ENCODE results near the gene SNX3.
A peak's percentile ranks its signal among the peaks of the same experiment; 100 is the strongest.
"Not testable (repeated sequence)": the region's sequence is repeated elsewhere in the genome, so short reads cannot be mapped to it uniquely, and the experiment has no call there.

The SNX3 gene

DNA sequence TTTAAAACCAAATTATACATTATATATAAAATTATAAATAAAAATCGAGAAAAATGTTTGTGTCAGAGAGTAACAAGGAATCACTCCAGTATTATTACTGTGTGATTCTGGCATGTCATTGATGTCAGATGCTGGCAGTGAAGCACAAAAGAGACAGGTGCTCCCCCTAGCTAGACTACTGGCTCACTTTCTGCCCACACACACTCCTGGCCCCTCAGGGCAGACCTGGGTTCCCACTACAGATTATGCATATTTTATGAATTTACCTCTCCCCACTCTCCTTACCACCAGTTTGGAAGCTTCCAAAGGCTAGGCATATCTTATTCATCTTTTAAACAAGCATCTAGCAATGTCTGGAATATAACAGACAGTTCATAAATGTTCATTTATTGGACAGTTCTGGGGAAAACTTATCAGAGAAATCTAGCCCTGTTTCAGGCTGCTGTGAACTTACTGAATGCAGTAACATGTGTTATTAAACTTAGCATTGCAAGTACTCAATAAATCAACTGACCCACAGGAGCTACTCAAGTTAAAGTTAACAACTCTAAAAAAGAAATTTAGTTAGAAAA is 12.8 kb downstream of the SNX3 start:
- Histone ChIP-seq H2BK12ac (ENCODE audit: low read length) (no peak overlapping the region), H3K79me1 (ENCODE audit: low read length) (peaks cover 5% of the 10 kb centered on the region), H3K27me3 (ENCODE audit: insufficient read depth, low read length) (no peaks in the 10 kb centered on the region), H3K4me1 (ENCODE audit: control insufficient read depth in 1 of 2, insufficient read depth in 2 of 2, low read length in 2 of 2) (peaks cover 5 to 8% of the 10 kb centered on the region in 2 experiments), H2AK5ac (ENCODE audit: low read length) (no peak overlapping the region), H3K4ac (ENCODE audit: low read depth, low read length) (no peak overlapping the region), H2BK120ac (ENCODE audit: insufficient read depth, low read length, poor library complexity) (no peak overlapping the region), H3K9me3 (ENCODE audit: insufficient read depth, low read depth, low read length) (no peaks in the 10 kb centered on the region), H2BK5ac (ENCODE audit: low read depth, low read length, poor library complexity) (no peak overlapping the region), H3K9ac (ENCODE audit: low read length) (no peak overlapping the region), H3K18ac (ENCODE audit: low read length) (no peak overlapping the region), H3K4me2 (ENCODE audit: low read length) (no peak overlapping the region), H4K91ac (ENCODE audit: low read depth, low read length) (no peak overlapping the region), H3K4me3 (ENCODE audit: low read depth, low read length) (no peak overlapping the region), H3K14ac (ENCODE audit: low read length) (no peak overlapping the region), H3K23ac (ENCODE audit: low read length) (no peak overlapping the region), H4K8ac (ENCODE audit: low read depth, low read length) (no peak overlapping the region), H3K36me3 (ENCODE audit: control insufficient read depth in 1 of 2, insufficient read depth in 2 of 2, low read length in 2 of 2) (peaks cover 4 to 6% of the 10 kb centered on the region in 2 experiments), H3K79me2 (ENCODE audit: control insufficient read depth, insufficient read depth, low read length, poor library complexity) (peaks cover 3% of the 10 kb centered on the region), H2AFZ (ENCODE audit: insufficient read depth, low read length, poor library complexity) (no peak overlapping the region), H4K12ac (ENCODE audit: low read depth, low read length) (no peak overlapping the region), H3K27ac (ENCODE audit: low read depth, low read length) (no peak overlapping the region)
- peak; percentile 87 for DNase-seq
- no CpG with 5 or more reads among the region's 1 CpG for WGBS (ENCODE audit: extremely low coverage, insufficient coverage, insufficient read length)

DNA sequence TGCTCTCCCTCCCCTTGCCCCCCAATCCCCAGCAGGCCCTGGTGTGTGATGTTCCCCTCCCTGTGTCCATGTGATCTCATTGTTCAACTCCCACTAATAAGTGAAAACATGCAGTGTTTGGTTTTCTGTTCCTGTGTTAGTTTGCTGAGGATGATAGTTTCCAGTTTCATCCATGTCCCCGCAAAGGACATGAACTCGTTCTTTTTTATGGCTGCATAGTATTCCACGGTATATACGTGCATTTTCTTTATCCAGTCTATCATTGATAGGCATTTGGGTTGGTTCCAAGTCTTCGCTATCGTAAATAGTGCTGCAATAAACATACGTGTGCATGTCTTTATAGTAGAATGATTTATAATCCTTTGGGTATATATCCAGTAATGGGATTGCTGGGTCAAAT is 15.7 kb downstream of the SNX3 start:
- H3K14ac ChIP-seq (ENCODE audit: low read length); H2AK5ac ChIP-seq (ENCODE audit: low read length); H4K8ac ChIP-seq (ENCODE audit: low read depth, low read length); H3K79me1 ChIP-seq (ENCODE audit: low read length); H2BK120ac ChIP-seq (ENCODE audit: insufficient read depth, low read length, poor library complexity); H4K12ac ChIP-seq (ENCODE audit: low read depth, low read length); H2AFZ ChIP-seq (ENCODE audit: insufficient read depth, low read length, poor library complexity); H3K27me3 ChIP-seq (ENCODE audit: insufficient read depth, low read length); H3K4me3 ChIP-seq (ENCODE audit: low read depth, low read length); H2BK5ac ChIP-seq (ENCODE audit: low read depth, low read length, poor library complexity); H4K91ac ChIP-seq (ENCODE audit: low read depth, low read length); H3K79me2 ChIP-seq (ENCODE audit: control insufficient read depth, insufficient read depth, low read length, poor library complexity); H3K9ac ChIP-seq (ENCODE audit: low read length); DNase-seq; H3K9me3 ChIP-seq (ENCODE audit: insufficient read depth, low read depth, low read length); H2BK12ac ChIP-seq (ENCODE audit: low read length); H3K4ac ChIP-seq (ENCODE audit: low read depth, low read length); H3K36me3 ChIP-seq (ENCODE audit: control insufficient read depth in 1 of 2, insufficient read depth in 2 of 2, low read length in 2 of 2); H3K27ac ChIP-seq (ENCODE audit: low read depth, low read length); H3K4me1 ChIP-seq (ENCODE audit: control insufficient read depth in 1 of 2, insufficient read depth in 2 of 2, low read length in 2 of 2); H3K18ac ChIP-seq (ENCODE audit: low read length); H3K4me2 ChIP-seq (ENCODE audit: low read length); H3K23ac ChIP-seq (ENCODE audit: low read length): not testable (repeated sequence)
- no CpG with 5 or more reads among the region's 7 CpGs for WGBS (ENCODE audit: extremely low coverage, insufficient coverage, insufficient read length)

GRCh38 chr6:108243836-108244235 is 17.0 kb downstream of the SNX3 start:
- Histone ChIP-seq H3K27me3 (ENCODE audit: insufficient read depth, low read length) (no peaks in the 10 kb centered on the region), H2BK5ac (ENCODE audit: low read depth, low read length, poor library complexity) (no peak overlapping the region), H2AFZ (ENCODE audit: insufficient read depth, low read length, poor library complexity) (no peak overlapping the region), H2AK5ac (ENCODE audit: low read length) (no peak overlapping the region), H4K91ac (ENCODE audit: low read depth, low read length) (no peak overlapping the region), H3K18ac (ENCODE audit: low read length) (no peak overlapping the region), H3K4me1 (ENCODE audit: control insufficient read depth in 1 of 2, insufficient read depth in 2 of 2, low read length in 2 of 2) (no peaks in the 10 kb centered on the region), H4K12ac (ENCODE audit: low read depth, low read length) (no peak overlapping the region), H3K36me3 (ENCODE audit: control insufficient read depth in 1 of 2, insufficient read depth in 2 of 2, low read length in 2 of 2) (peaks cover 2 to 8% of the 10 kb centered on the region in 2 experiments), H3K79me2 (ENCODE audit: control insufficient read depth, insufficient read depth, low read length, poor library complexity) (no peaks in the 10 kb centered on the region), H3K4me2 (ENCODE audit: low read length) (no peak overlapping the region), H3K9ac (ENCODE audit: low read length) (no peak overlapping the region), H3K79me1 (ENCODE audit: low read length) (no peaks in the 10 kb centered on the region), H2BK120ac (ENCODE audit: insufficient read depth, low read length, poor library complexity) (no peak overlapping the region), H2BK12ac (ENCODE audit: low read length) (no peak overlapping the region), H3K4ac (ENCODE audit: low read depth, low read length) (no peak overlapping the region), H3K9me3 (ENCODE audit: insufficient read depth, low read depth, low read length) (no peaks in the 10 kb centered on the region), H3K14ac (ENCODE audit: low read length) (no peak overlapping the region), H3K4me3 (ENCODE audit: low read depth, low read length) (no peak overlapping the region), H4K8ac (ENCODE audit: low read depth, low read length) (no peak overlapping the region), H3K23ac (ENCODE audit: low read length) (no peak overlapping the region), H3K27ac (ENCODE audit: low read depth, low read length) (no peak overlapping the region)
- no CpG with 5 or more reads among the region's 2 CpGs for whole genome bisulfite sequencing (ENCODE audit: extremely low coverage, insufficient coverage, insufficient read length)
- DNase-seq, result no peak

DNA sequence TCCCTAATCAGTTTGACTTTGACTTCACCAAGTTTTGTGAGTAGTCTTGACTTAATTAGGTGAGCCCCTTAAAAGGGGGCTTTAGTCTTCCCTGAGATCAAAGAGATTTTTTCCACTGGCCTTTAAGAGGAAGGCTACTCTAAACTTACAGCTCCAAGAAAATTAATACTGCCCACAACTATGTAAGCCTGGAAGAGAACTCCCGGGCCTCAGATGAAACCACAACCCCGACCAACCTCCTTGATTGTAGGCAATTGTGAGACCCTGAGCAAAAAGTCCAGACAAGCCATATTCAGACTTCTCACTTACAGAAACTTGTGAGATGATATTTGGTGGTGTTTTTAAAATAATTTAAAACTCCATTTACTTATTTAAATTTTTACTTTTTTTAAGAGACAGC is 18.1 kb downstream of the SNX3 start:
- no peak overlapping the region for H2AK5ac ChIP-seq (ENCODE audit: low read length)
- no peak overlapping the region for H2AFZ ChIP-seq (ENCODE audit: insufficient read depth, low read length, poor library complexity)
- H4K8ac ChIP-seq (ENCODE audit: low read depth, low read length), result no peak overlapping the region
- H3K4me3 ChIP-seq (ENCODE audit: low read depth, low read length), result no peak overlapping the region
- H3K27me3 ChIP-seq (ENCODE audit: insufficient read depth, low read length), result no peaks in the 10 kb centered on the region
- H3K27ac ChIP-seq (ENCODE audit: low read depth, low read length), result no peak overlapping the region
- H3K18ac ChIP-seq (ENCODE audit: low read length), result no peak overlapping the region
- H3K79me2 ChIP-seq (ENCODE audit: control insufficient read depth, insufficient read depth, low read length, poor library complexity), result no peaks in the 10 kb centered on the region
- no peak for DNase-seq
- no peak overlapping the region for H4K12ac ChIP-seq (ENCODE audit: low read depth, low read length)
- no peaks in the 10 kb centered on the region for H3K4me1 ChIP-seq (ENCODE audit: control insufficient read depth in 1 of 2, insufficient read depth in 2 of 2, low read length in 2 of 2)
- no peak overlapping the region for H3K4ac ChIP-seq (ENCODE audit: low read depth, low read length)
- H4K91ac ChIP-seq (ENCODE audit: low read depth, low read length), result no peak overlapping the region
- WGBS (ENCODE audit: extremely low coverage, insufficient coverage, insufficient read length), result no CpG with 5 or more reads among the region's 2 CpGs
- no peak overlapping the region for H2BK12ac ChIP-seq (ENCODE audit: low read length)
- H3K79me1 ChIP-seq (ENCODE audit: low read length), result no peaks in the 10 kb centered on the region
- peaks cover 2 to 8% of the 10 kb centered on the region in 2 experiments for H3K36me3 ChIP-seq (ENCODE audit: control insufficient read depth in 1 of 2, insufficient read depth in 2 of 2, low read length in 2 of 2)
- no peak overlapping the region for H3K23ac ChIP-seq (ENCODE audit: low read length)
- H2BK120ac ChIP-seq (ENCODE audit: insufficient read depth, low read length, poor library complexity), result no peak overlapping the region
- H2BK5ac ChIP-seq (ENCODE audit: low read depth, low read length, poor library complexity), result no peak overlapping the region
- H3K9ac ChIP-seq (ENCODE audit: low read length), result no peak overlapping the region
- no peak overlapping the region for H3K14ac ChIP-seq (ENCODE audit: low read length)
- no peak overlapping the region for H3K4me2 ChIP-seq (ENCODE audit: low read length)
- H3K9me3 ChIP-seq (ENCODE audit: insufficient read depth, low read depth, low read length), result no peaks in the 10 kb centered on the region
